NCI-H2227 treated with DMSO at 0.1 percent for 48 hours (cell line): ENCODE results near the gene DDIAS.
"Not testable (repeated sequence)": the region's sequence is repeated elsewhere in the genome, so short reads cannot be mapped to it uniquely, and the experiment has no call there.

Experiments
- DNase-seq: peaks from one replicate; lab custom pipeline; 2025; lab: John Stamatoyannopoulos, UW

The DDIAS gene

GRCh38 chr11:82922396-82923173 is 21.0 kb downstream of the DDIAS start:
- DNase-seq, result not testable (repeated sequence)

GRCh38 chr11:82924522-82925224 is 23.1 kb downstream of the DDIAS start:
- no peak for DNase-seq

DNA sequence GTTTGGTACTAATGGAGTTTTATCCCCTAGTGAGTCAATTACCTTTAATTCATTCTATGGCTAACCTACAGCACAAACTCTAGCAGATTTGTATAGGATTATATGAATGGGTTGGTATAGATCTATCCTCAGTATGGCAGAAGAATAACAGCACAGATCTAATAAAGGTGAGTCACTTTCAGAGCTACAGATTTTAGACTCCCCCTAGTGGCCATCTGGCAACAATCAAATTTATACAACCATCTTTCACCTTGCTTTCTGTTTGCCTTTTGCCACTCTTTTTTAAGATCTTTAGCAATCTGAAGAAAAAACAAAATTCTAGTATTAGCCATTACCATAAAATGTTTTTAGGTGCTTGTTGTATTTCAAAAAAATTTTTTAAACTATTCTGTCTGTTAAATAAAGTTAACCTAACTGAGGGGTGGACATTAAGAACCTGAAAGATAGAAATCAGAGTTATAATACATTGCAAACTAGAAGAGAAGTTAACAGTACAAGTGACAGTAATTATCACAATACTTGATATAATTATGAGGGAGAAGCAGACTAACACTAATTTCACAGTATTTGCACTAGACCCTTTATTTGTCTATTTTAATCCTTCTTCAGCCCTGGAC is 25.8 kb downstream of the DDIAS start:
- DNase-seq, result no peak

DNA sequence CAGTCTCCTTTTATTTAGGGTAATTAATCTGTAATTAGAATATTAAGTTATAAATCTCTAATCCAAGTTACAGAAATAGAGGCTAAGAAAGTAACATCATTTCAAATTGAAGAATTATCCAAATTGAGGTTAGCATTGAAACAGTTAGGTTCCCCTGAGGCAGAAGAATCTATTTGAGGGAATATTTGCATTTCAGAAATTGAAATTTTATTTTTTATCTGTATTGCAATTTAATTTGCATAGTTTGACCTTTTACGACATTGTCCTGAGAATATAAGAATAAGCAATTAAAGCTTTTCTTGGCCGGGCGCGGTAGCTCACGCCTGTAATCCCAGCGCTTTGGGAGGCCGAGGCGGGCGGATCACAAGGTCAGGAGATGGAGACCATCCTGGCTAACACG is 27.6 kb downstream of the DDIAS start:
- DNase-seq, result no peak

- DNase-seq, result no peak
Measured at GRCh38 chr11:82930229-82930628, 28.7 kb downstream of the DDIAS start.

GRCh38 chr11:82930734-82931133 is 29.2 kb downstream of the DDIAS start:
- DNase-seq, result no peak

DNA sequence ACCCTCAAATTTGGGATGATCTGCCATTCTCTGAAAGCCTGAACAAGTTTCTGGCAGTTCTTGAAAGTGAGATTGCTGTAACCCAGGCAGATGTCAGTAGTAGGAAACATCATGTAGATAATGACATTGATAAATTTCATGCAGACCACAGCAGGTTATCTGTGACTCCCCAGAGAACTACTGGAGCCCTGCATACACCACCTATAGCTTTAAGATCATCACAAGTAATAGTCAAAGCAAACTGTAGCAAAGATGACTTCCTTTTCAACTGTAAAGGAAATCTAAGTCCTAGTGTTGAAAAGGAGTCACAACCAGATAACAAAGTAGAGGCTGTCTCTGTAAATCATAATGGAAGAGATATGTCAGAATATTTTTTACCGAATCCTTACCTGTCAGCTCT is 31.0 kb downstream of the DDIAS start:
- DNase-seq, result no peak

DNA sequence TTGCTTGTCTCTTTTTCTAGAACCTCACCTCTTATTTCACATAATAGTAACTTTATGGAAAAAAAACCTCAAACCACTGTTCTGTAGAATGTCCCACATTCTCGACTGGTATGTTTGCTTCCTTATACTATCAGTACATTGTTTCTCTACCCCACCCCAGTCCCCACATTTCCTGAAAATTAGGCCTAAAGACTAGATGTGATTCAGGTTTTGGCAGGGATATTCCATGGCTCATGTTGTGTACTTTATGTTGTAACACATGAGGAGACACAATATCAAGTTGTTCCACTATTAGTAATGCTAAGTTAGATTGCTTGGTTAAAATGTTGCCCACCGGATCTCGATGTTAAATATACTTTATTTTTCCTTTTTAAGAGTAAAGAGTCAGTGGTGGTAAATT is 34.7 kb downstream of the DDIAS start:
- DNase-seq, result no peak

DNA sequence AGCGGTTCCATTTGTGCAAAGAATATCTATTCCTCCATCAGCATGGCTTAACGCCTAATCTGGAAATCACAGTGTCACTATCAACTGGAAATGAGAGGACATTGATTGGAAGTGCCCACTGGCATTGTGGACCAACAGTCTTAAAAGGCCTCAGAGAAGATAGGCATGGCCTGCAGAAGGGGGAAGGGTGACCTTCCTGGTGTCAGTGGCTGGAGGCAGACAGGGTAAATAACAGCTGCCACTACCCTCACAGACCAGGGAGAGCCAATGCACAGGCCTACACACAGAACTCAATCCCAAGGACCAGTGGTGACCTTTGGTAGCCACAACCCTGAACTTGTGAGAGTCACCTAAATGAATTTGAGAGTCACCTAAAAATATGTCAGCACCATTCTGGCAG is 36.0 kb downstream of the DDIAS start:
- DNase-seq, result no peak

- DNase-seq, result no peak
Measured at GRCh38 chr11:82939456-82939855, 37.9 kb downstream of the DDIAS start.

DNA sequence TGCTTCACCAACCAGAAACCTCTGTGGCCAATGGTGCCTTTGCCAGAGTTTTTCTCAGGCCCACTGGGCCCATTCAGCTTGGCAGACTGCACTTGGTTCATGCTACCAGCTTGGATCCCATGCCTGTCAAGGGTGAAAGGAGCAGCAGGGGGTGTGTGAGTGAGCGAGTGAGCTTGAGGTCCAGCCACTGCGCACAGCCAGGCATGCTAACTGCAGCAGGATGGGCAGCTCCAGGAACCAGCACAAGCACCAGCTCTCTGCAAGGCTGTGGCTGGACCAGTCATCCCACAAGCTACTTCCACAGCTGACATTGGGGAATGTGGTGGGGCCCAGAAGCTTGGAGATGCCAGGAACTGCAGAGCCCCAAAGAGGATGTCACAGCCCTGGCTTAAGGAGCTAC is 40.8 kb downstream of the DDIAS start:
- DNase-seq, result no peak

DNA sequence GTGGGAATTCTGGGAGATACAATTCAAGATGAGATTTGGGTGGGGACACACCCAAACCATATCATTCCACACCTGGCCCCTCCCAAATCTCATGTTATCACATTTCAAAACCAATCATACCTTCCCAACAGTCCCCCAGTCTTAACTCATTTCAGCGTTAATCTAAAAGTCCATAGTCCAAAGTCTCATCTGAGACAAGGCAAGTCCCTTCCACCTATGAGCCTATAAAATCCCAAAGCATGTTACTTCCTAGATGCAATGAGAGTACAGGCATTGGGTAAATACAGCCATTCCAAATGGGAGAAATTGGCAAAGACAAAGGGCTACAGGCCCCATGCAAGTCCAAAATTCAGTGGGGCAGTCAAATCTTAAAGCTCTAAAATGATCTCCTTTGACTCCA is 41.9 kb downstream of the DDIAS start:
- not testable (repeated sequence) for DNase-seq

DNA sequence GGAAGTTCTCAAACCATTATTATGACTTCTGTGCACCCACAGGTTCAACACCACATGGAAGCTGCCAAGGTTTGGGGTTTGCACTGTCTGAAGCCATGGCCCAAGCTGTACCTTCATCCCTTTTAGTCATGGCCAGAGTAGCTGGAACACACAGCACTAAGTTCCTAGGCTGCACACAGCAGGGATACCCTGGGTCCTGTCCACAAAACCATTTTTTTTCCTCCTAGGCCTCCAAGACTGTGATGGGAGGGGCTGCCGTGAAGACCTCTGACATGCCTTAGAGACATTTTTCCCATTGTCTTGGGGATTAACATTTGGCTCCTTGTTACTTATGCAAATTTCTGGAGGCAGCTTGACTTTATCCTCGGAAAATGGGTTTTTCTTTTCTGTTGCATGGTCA is 42.7 kb downstream of the DDIAS start:
- no peak for DNase-seq

GRCh38 chr11:82945041-82945440 is 43.5 kb downstream of the DDIAS start:
- DNase-seq, result not testable (repeated sequence)

- no peak for DNase-seq
Measured at GRCh38 chr11:82945682-82946081, 44.1 kb downstream of the DDIAS start.

DNA sequence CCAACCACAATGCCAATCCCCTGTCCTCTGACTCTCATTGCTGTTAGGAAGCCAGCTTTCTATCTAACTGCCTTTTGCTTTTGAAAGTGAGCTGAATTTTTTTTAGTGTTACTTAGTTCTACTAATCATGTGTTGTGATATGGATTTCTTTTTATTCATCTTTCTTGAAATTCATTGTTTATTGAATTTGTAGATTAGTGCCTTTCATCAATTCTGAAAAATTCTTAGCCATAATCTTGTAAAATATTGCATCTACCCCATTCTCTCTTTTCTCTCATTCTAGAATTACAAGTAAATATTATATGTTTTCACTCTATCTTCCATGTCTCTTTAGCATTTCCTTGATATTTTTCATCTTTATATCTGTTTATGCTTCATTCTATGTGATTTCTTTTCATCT is 47.8 kb downstream of the DDIAS start:
- DNase-seq, result no peak

DNA sequence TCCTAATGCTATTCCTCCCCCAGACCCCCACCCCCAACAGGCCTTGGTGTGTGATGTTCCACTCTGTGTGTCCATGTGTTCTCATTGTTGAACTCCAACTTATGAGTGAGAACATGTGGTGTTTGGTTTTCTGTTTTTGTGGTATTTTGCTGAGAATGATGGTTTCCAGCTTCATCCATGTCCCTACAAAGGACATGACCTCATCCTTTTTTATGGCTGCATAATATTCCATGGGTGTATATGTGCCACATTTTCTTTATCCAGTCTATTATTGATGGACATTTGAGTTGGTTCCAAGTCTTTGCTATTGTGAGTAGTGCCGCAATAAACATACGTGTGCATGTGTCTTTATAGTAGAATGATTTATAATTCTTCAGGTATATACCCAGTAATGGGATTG is 49.0 kb downstream of the DDIAS start:
- DNase-seq, result not testable (repeated sequence)

DNA sequence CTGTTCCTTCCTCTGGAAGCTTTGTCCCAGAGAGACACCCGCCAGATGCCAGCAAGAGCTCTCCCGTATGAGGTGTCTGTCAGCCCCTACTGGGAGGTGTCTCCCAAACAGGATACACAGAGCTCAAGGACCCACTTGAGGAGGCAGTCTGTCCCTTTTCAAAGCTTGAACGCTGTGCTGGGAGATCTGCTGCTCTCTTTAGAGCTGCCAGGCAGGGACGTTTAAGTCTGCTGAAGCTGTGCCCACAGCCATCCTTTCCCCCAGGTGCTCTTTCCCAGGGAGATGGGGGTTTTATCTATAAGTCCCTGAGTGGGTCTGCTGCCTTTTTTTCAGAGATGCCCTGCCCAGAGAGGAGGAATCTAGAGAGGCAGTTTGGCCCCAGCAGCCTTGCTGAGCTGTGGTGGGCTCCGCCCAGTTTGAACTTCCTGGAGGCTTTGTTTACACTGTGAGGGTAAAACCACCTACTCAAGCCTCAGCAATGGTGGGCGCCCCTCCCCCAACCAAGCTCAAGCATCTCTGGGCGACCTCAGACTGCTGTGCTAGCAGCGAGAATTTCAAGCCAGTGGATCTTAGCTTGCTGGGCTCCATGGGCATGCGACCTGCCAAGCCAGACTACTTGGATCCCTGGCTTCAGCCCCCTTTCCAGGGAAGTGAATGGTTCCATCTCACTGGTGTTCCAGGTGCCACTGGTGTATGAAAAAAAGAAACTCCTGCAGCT is 54.4 kb downstream of the DDIAS start:
- DNase-seq, result not testable (repeated sequence)

DNA sequence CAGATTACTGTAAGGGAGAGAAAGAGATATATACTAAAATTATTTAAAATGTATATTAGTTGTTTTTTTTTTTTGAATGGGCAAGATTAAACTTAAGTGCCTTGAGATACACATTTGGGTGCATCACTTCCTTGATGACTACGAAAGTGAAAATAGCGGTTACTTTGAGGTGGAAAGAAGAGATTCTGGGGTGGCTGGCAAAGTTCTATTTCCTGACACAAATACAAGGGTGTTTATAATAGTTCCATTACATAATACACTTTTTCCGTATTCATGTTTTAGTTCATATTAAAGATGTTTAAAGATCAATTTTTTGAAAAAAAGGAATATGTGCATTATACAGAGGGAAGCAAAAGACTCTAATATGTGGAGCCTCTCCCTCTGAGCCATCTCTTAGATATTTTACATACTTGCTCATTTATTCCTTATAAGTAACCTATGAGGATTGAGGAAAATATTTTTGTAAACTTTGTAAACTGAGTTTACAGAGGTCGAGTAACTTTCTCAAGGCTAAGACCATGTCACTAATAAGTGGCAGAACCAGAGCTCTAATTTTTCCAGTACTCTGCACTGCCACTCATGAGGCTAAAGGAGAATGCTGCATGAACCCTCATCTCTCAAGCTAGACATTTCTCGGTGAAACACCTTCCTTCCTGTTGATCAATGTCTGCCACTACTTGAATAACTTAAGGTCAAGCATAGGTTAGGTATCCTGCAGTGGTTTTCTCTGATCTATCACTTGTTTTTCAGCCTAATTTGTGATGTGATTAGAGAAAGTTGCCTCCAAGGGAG is 58.6 kb downstream of the DDIAS start:
- DNase-seq, result no peak

- DNase-seq, result no peak
Measured at GRCh38 chr11:82960779-82961143, 59.2 kb downstream of the DDIAS start.

GRCh38 chr11:82962021-82962420 is 60.5 kb downstream of the DDIAS start:
- DNase-seq, result not testable (repeated sequence)

- DNase-seq, result no peak
Measured at GRCh38 chr11:82967381-82967780, 65.8 kb downstream of the DDIAS start.
